HG03558 (cell line): ENCODE results near the gene LYST.
A peak's percentile ranks its signal among the peaks of the same experiment; 100 is the strongest.
"Not testable (repeated sequence)": the region's sequence is repeated elsewhere in the genome, so short reads cannot be mapped to it uniquely, and the experiment has no call there.

Experiments
- ATAC-seq: cut with Tn5 transposase; IDR thresholded peaks from one replicate; pipeline ENCODE4 v1.9.1; 2021; ENCODE audit warnings: moderate number of reproducible peaks; ENCODE audit not compliant: unreplicated experiment; ENCODE audit errors: extremely low read depth

LYST gene

DNA sequence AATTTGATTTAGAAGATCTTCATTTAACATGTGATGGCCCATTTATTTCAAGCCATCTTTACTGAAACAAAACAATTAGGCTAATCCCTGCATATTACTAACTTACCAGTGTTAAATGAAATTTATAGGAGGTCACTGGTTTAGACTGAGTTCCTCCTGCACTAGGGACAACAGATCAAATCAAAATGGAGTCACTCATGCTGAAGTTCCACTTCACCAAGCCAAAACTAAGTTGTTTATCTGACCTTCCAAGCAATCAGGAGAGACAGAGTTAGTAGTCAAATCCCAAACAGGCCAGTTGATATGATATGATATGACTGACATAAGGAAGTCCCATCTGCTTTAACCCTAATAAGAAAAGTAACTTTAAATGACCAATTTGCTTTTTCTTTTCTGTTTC, 4.8 kb downstream of the LYST start:
- no peak for ATAC-seq

DNA sequence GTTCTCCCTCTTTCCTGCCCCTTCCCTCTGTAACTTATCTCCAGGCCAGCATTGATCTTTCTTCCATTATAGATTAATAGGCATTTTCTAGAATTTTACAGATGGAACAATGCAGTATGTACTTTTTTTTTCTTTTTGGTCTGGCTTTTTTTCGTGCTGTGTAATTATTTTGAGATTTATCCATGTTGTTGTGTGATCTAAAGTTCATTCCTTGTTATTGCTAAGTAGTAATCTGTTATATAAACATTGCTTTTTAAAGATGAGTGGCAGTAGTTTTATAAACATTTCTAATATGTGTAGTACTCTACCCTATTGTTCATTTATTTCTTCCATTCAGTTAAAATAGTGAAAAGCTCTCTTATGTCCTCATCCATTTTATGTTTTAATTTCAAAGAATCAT, 5.9 kb downstream of the LYST start:
- ATAC-seq, result no peak

DNA sequence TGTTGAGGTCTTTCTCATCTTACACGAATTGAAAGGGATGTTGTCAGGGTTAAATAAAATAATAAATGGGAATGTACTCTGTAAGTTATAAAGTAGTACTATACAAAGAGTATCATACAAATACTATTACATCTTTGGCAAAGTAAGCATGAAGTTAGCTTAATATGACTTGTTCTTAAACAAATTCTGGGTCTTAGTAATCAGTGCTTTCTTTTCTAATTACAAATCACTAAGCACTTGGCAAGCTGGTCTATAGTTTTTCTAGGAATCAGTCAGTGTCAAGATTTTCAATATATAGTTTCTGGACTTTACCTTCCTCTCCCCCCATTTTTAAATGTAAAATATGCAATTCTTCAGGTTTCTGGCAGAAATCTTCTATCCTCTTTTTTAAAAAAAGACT, 6.9 kb downstream of the LYST start:
- ATAC-seq, result no peak

DNA sequence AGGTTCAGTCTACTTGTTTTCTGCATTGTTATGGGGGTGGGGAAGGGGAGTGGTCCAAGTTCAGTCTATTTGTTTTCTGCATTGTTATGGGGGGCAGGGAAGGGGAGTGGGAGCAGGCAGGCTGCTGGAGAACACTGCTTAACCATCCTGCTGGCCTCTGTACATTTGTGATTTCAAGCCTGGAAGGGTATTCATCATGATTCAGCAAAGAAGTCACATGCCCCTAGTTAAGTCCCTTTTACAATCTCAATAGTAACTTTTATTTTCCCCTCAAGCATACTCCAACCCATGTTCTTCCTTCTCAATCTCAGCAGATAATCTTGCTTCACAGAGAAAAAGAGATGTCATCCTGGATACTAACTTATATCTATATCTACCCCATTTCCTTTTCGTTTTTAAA, 7.9 kb downstream of the LYST start:
- no peak for ATAC-seq

DNA sequence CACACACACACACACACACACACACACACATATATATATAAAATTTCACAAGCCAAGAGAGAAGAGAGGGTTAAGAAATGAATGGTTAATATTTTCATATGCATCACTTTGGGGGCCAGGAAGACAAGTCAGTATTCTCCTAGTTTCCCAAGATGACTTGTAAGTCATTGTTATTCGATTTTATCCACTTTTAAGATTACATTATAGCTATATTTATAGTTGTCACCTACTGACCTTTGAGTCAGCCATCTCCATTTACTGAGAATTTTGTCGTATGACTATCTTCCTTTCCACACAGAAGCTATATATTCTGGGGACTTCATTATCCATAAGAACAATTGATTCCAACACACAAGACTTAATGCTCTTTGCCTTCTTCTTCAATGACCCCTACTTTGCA, 8.9 kb downstream of the LYST start:
- ATAC-seq, result no peak

DNA sequence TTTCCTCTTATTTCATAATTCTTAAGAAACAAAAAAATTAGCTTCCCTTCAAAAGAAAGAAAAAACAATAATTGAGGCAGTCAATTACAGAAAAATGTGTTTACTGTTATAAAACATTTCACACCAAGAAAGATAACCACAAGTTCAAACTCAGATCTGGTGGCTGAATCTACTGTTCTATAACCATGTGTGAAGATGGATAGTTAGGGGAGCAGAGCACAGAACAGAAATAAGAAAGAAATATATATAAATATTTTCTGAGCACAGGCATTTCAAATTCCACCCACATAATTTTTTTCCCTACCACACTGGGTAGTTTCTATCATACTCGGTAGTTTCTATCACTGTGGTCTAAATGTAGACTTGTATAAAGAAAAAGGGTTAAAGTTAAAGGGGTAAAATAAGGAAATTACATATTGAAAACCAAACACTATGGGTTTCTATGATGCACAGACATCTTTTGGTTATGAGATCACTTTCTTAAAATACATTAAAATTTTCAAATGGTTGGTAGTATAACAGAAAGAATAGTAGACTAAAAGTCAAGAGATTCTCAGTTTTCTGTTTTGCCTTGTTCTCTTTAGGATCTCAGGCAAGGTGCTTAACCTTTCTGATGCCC, 10.8 kb downstream of the LYST start:
- peak; percentile 43 for ATAC-seq

DNA sequence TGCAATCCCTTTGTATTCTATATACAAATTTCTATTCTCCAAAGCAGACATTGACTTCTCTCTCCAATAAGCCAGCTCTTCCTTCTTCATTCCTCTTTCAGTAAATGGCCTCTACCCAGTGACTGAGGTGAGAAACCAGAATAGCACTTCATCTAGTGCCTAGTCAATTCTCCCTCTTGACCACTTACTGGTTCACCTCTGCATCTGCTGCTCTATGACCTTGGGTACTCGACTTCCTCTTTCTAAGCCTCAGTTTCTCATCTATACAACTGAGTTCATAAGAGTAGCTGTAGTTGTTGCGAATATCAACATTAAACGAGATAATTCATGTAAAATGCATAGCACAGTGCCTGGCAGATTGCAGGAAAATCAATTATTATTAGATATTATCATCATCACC, 12.4 kb downstream of the LYST start:
- ATAC-seq, result no peak

DNA sequence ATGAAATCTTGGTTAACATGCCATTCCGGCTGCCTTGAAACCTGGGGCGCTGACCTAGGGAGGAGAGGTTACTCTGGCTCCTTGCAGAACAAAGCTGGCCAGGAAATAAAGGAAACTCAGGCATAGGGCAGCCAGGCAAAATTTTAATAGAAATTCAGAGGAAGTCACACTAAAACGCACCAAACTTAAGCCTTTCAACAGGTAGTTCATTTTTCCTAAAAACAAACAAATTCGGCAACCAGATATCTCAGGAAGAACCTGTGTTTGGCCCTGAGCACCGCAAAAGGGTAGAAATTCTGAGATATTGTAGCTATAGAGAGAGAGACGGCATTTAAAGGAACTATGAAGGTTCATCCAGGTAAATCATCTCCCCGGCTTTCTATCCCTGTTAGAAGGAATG, 13.1 kb downstream of the LYST start:
- no peak for ATAC-seq

DNA sequence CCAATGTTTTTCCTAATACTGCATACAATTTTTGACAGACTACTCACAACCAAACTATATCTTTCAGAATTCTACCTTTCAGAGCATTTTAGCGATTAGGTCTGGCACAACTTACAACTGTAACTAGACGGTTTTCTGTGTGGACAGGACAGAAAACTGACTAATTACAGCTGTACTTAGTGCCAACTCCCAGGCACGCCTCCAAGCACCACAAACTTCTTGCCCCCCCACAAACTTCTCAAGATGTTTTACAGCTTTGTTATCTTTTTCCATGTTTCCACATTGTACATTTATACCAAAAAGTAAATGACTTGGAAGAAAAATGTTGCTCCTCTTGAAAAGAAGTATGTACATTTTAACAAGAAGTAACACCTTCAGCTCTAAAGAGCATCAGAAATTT, 13.8 kb downstream of the LYST start:
- ATAC-seq, result no peak

DNA sequence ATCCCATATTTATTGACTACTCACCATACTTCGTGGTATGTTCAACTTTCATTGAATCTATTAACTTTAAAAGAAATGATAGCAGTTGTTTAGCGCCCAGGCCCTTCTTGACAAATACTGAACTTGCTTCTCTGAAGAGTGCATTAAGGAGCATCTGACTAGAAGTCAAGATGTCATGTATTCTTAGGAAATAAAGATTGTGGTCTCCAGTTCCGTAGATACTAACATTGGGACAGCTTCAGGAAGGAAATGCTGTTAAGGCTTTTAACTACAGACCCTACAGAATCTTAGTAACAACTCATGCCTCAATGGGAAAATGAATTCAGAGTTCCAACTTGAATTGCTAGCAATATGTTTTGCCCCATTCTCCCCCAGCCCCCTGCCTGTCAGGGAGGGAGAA, 14.8 kb downstream of the LYST start:
- ATAC-seq, result no peak

DNA sequence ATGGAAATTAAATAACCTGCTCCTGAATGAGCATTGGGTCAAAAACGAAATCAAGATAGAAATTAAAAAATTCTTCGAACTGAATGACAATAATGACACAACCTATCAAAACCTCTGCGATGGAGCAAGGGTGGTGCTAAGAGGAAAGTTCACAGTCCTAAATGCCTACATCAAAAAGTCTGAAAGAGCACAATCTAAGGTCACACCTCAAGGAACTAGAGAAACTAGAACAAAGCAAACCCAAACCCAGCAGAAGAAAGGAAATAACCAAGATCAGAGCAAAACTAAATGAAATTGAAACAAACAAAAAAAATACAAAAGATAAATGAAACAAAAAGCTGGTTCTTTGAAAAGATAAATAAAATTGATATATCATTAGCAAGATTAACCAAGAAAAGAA, 18.5 kb downstream of the LYST start:
- not testable (repeated sequence) for ATAC-seq

DNA sequence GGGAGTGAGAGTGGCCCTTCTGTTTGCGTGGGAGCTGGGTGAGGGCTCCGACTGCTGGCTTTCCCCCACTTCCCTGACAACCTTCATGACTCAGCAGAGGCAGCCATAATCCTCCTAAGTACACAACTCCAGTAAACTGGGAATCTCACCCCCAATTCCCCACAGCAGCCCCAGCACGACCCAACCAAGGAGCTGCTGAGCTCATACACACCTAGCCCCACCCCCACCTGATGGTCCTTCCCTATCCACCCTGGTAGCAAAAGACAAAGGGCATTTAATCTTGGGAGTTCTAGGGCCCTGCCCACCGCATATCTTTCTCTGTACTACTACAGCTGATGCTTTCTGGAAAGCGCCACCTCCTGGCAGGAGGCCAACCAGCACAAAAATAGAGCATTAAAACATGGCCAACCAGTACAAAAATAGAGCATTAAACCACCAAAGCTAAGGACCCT, 21.0 kb downstream of the LYST start:
- not testable (repeated sequence) for ATAC-seq

DNA sequence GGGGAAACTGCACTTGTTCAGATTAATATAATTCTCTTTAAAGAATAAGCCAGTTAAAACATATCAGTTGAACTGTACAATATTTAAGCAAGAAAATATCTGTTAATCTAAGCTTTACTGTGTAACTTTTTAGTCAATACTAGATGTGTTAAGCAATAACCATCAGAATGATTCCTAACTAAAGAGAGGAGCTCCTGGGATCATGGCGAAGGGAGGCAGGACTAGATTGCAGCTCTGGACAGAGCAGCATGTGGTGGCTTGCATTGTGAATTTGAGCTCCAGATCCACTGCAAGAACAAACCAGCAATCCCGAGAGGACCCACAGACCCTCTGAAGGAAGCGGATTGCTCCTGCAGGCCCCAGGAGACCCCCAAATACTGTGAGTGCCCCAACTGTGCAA, 21.9 kb downstream of the LYST start:
- no peak for ATAC-seq

DNA sequence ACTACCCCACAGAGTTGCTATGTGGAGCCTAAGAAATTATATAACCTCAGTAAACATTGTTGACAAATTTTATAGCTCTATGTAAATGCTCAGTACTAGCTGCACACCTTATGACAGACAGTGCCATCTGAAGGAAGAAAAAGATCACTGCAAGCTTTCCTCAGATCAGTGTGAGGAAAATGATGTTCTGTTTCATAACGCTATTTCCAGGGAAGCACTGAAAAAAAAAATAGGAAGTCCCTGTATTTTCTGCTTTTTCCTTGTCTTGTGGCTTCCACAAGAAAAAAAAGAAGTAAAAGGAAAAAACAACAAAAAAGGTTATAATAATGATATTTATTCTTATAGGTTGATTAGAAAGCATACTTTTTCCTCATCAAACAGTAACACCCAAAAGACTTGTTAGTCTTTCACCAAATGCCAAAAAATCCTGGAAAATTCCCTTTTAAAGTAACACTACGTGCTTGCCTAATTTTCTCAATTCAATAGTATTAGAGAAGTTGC, 23.2 kb downstream of the LYST start:
- no peak for ATAC-seq

DNA sequence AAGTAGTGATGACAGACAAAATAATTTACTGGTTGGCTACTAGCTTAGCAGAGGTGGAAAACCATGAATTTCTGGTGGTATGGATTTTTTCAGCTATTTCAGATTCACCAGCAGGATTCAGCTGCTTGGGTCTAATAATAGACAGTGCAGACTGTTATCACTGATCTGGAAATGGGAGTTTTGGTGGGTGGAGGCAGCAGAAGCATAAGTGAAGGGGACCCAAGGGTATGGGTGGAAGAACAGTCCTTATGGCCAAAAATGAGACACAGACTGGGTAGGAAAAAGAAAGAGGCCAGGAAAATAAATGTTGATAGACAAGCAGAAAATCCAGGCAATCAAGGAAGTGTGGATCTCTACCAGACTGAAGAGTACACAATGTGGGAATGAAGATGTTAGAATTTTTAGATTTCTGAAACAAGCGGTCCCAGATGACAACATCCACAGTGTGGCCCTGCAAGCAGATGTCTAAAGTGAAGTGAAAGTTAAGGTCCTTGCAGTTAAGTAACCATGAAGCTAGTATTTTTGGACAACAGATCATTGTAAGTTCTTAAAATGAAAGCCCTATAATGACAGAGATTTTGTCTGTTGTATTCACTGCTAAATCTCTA, 24.7 kb downstream of the LYST start:
- no peak for ATAC-seq

DNA sequence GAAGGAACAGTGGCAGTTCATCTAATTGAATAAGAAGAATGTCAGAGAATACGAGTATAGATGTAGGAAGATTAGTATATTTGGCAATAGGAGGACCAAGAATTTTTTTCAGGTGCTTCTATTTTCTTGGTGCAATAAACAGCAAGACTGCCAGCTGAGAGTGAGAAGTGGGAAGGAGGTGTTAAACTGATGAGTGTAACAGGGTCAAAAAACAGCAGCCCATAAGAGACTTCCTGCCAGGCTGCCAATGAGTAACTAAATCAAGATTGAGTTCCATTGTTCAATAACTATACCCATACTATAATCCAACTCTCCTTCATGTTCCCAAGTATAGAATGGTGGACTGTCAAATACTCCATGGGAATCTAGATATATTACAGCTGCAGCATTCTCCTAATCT, 28.7 kb downstream of the LYST start:
- no peak for ATAC-seq

DNA sequence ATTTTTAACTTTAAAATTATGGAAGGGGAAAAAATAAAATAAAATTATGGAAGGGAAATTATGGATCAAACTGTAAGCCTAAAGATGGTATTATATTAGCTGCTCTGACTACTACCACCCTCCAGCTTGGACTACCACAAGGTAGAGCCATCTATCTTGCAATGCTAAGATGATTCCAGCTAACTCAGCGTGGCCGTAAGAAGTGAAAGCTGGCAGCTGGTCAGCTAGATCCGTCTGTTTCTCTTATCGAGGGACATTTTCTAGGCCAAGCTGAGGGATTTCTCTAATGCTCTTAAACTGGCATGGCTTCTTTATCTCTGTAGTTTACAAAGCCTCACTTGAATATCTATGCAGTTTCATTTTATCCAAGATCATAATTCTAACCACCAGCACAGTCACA, 31.5 kb downstream of the LYST start:
- no peak for ATAC-seq

DNA sequence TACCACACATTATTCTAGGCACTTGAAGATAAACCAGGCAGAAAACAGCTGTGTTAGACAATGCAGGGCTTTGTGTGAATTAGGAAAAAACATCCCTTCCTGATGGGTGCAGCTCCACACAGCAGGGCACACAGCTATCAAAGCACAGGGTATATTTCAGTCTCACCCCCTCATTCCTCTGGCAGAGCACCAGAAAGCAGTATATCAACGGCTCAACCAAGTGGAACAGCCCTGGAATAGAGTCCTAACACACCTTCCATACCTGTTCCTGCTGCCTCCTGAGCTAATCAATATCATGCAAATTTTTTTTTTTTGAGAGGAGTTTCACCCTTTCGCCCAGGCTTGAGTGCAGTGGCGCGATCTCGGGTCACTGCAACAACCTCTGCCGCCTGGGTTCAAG, 32.1 kb downstream of the LYST start:
- ATAC-seq, result no peak

DNA sequence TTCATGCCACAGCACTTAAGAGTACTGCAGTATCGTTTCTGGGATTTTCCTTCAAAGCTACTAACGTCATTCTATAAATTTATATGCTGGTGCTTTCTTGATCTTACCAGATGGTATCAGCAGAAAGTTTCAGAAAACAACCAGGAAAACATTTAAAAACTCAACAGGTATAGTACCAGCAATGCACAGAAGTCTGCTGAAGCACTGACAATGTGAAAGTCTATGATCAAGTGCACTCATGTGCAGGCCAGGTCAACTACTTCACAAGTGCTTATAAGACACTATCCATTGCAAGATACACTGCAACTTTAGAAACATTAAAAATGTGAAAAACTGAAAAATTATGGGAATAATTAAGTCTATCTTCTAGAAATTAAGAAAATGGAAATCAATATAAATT, 34.7 kb downstream of the LYST start:
- ATAC-seq, result no peak

DNA sequence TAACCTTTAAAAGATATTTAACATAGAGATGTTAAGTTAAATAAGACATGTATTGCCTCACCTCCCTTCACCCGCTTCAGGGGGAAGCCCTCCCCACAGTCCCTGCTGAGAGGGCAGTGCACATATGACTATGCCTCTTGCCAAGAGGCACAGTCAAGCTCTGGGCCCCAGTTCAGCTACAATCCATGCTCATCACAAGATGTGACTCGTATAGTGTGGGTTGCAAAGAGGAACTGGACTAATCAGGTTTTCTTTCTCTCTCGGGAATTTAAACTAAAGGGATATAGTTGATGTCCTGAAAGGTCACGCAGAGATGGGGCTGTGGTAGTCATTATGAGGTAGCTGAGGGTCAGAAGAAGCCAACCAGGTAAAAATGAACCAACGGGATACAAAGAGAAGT, 35.6 kb downstream of the LYST start:
- peak; percentile 71 for ATAC-seq

DNA sequence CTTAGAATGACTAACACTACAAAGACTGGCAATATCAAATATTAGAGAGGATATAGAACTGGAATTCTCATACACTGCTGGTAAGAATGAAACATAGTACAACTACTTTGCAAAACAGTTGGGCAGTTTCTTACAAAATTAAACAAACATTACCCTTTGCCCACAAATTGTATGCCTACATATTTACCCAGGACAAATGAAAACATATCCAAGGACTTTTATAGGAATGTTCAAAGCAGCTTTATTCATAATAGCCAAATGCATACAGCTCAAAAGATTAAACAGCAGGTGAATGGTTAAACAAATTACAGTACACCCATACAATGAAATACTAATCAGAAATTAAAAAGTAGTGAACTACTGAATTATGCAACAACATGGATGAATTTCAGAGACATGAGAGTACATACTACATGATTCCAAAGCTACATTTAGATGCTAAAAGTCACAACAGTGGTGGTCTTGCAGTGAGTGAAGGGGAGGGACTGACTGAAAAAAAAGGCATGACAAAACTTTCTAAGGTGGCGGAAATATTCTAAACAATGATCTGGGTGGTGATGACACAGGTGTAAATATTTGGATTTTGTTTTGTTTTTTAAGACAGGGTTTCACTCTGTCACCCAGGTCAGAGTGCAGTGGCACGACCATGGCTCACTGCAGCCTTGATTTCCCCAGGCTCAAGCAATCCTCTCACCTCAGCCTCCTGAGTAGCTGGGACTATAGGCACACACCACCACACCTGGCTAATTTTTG, 40.4 kb downstream of the LYST start:
- ATAC-seq, result no peak

DNA sequence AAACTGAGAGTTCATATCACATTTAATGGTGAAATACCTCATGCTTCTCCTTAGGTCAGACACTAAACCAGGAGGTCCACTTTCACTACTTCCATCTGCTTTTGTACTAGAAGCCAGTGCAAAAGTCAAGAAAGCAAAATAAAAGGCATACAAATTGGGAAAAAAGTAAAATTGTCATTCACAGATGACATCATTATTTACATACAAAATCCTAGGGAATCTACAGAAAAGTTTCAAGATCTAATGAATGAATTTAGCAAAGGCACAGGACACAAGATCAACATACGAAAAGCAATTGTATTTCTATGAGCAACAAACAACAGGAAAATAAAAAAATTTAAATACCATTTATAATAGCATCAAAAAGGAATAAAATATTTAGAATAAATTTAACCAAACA, 41.5 kb downstream of the LYST start:
- no peak for ATAC-seq
